Activated CD4-positive, alpha-beta T cell treated with anti-CD3 and anti-CD28 coated beads for 1 hour (primary cell): ENCODE results near the gene PALD1.
"Not testable (repeated sequence)": the region's sequence is repeated elsewhere in the genome, so short reads cannot be mapped to it uniquely, and the experiment has no call there.

Experiments
- DNase-seq: peaks from one replicate; pipeline ENCODE4 v3.0.0-alpha.2; 2020

PALD1 gene

GRCh38 chr10:70482982-70483760 is 4.6 kb downstream of the PALD1 start:
- no peak for DNase-seq

DNA sequence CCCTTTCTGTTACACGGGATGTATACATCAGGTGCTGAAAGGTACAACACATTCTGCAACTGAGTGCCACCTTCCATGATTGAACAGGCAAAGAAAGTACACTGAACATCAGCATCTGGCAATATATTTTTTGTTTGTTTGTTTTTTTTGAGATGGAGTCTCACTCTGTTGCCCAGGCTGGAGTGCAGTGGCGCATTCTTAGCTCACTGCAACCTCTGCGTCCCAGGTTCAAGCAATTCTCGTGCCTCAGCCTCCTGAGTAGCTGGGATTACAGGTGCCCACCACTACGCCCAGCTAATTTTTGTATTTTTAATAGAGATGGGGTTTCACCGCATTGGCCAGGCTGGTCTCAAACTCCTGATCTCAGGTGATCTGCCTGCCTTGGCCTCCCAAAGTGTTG is 5.3 kb downstream of the PALD1 start:
- DNase-seq = not testable (repeated sequence)

DNA sequence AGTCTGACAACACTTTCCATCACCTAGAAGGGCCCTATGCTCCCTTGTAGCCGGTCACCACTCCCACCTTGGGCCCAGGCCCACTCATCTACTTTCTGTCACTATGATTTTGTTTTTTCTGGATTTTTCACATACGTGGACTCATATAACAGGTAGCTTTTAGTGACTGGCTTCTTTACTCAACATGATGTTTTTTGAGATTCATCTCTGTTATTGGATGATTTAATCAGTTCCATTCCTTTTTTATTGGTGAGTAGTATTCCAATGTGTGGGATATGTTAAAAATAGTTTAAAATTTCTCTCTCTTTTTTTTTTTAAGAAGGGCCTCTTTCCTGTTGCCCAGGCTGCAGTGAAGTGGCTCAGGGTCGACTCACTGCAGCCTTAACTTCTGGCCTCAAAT is 9.3 kb downstream of the PALD1 start:
- no peak for DNase-seq

GRCh38 chr10:70490142-70490541 is 11.6 kb downstream of the PALD1 start:
- no peak for DNase-seq

DNA sequence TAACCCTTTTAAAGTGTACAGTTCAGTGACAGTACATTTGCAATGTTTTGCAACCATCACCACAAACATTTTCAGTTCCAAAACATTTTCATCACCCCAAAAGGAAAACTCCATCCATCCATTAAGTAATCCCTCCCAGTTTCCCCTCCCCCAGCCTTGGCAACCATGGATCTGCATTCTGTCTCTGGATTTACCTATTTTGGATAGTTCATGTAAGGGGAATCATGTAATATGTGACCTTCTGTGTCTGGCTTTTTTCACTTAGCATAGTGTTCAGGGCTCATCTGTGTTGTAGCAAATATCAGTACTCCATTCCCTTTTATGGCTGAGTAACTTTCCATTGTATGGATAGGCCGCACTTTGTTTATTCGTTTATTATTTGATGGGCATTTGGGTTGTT is 13.0 kb downstream of the PALD1 start:
- no peak for DNase-seq

DNA sequence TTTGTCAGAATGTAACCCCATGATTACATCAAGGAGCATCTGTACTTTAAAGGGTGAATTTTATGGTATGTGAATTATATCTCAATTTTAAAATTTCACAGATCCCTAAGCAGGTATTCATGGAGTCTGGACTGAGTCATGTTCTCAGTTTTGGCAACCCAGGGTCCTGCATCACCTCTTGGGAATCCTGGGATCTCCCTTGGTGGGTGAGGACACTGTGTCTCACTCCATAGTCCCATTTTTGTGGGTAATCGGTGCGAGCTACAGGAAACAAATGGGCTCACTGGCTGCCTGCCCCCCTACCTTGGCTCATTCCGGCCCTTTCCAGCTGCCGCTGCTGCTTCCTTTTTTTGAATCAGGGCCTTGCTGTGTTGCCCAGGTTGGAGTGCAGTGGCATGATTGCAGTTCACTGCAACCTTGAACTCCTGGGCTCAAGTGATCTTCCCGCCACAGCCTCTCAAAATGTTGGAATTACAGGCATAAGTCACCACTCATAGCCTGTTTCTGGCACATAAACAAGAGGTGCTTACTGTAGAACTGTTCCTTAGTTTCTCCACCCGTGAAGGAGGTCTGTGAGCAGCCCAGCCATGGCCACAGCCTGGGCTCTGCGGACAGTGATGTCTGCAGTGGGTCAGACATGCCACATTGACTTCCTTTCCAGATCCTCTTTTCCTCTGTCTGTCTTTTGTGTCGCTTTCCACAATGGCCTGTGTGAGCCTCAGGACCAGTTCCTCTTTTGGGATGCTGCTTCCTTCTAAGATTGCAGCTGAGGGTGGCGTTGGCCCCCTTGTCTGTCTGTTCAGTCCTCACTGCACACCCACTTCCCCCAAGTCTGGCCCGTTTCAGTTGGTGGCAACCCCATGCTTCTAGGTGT is 14.5 kb downstream of the PALD1 start:
- no peak for DNase-seq

- no peak for DNase-seq
These were observed 15.2 kb downstream of the PALD1 start for GRCh38 chr10:70493660-70494234.

DNA sequence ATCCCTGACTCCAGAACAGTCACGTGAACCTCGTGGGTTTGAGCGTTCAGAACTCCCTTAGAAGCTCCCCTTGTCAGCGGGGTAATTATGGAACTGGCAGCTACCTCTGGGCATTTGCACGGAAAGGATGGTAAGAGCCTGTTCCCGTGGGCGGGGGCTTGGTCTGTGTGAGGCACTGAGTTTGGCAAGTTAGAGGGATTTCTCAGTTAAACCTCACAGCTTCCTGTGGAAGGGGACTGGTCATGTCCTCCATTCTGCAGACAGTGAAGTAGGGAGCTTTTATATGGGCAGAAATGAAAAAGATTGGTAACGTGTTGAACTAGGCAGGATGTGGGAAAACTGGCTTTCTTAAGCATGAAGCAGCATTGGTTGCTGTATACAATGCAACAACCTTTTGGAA is 16.0 kb downstream of the PALD1 start:
- no peak for DNase-seq

DNA sequence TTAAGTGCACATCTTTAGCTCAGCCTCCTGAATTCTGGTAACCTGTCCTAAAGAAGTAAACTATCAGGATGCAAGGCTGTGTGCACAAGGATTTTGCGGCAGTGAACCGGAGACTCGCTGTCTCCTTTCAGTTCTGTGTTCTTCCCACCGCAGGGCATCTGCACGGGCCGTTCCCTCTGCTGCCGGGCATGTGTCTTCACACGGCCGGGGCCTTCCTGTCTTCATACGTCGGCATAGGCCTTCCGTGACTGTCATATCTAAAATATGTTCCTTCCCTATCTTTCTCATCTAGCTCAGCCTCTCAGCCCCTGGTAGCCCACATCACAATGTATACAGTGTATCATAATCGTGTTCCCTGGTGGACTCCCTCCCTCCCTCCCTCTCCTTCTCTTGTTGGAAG is 16.4 kb downstream of the PALD1 start:
- DNase-seq = no peak

DNA sequence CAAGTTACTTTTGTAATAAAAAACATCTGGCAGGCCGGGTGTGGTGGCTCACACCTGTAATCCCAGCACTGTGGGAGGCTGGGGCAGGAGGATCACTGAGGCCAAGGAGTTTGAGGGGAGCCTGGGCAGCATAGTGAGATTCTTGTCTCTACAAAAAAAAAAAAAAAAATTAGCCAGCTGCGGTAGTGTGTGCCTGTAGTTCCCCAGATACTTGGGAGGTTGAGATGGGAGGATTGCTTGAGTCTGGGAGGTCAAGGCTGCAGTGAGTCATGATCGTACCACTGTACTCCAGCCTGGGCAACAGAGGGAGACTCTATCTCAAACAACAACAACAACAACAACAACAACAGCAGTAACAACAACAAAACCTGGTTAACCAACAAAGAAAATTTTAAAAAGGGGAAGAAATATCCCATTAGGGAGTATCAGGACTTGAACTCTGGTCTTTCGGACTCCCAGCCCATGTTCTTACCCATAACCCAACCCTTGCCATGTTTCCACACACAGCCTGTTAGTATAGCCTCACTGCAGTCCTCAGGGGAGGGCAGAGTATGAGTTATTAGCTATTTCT is 17.2 kb downstream of the PALD1 start:
- DNase-seq = no peak

DNA sequence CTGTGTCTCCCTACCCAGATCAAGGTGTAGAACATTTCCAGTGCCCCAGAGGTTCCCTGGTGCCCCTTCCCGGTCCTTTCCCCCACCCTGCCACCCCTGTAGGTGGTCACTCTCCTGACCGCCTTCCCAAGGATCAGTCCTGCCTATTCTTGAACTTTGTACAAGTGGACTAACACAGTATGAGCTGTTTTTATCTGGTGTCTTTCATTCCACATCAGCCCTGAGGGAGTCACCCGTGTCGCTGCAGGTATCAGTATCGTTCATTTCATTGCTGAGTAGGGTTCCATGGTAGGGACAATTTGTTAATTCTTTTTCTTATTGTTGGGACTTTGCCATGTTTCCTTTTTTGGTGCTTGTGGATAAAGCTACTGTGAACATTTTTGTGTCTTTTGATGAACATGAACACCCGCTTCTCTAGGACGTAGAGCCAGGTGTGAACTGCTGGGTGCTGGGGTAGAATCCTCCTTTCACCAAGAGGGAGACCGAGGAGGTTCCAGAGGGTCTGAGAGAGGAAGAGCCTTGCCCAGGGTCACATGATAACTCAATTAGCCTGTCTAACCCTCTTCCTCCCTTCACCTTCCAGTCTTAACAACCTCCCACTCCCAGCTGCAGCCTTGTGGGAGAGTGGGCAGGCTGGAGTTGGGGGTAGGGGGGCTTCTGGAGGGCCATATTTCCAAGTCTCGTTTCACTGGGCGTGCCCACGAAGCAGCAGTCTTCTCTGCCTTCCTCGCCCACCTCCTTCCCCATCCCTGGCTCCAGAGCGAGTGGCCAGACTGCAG is 18.0 kb downstream of the PALD1 start:
- DNase-seq = no peak

DNA sequence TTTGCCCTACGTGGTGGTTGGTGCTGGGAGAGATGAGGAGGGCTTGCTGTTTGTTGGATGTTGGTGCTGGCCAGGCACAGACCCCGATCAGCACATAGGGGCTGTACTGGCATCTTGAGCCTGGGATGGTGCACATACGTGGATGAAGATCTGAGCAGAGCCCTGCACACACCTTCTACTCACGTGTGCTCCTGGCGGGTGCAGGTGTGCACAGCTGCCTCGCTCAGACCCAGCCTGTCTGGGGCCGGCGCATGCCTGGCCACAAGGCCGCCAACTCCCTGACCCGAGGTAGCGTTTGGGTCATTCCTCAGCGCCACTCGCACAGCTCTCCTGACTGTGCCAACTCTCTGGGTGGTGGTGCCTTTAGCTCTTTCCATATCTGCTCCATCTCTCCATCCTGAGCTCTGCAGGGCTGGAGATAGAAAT is 18.6 kb downstream of the PALD1 start:
- DNase-seq = no peak

DNA sequence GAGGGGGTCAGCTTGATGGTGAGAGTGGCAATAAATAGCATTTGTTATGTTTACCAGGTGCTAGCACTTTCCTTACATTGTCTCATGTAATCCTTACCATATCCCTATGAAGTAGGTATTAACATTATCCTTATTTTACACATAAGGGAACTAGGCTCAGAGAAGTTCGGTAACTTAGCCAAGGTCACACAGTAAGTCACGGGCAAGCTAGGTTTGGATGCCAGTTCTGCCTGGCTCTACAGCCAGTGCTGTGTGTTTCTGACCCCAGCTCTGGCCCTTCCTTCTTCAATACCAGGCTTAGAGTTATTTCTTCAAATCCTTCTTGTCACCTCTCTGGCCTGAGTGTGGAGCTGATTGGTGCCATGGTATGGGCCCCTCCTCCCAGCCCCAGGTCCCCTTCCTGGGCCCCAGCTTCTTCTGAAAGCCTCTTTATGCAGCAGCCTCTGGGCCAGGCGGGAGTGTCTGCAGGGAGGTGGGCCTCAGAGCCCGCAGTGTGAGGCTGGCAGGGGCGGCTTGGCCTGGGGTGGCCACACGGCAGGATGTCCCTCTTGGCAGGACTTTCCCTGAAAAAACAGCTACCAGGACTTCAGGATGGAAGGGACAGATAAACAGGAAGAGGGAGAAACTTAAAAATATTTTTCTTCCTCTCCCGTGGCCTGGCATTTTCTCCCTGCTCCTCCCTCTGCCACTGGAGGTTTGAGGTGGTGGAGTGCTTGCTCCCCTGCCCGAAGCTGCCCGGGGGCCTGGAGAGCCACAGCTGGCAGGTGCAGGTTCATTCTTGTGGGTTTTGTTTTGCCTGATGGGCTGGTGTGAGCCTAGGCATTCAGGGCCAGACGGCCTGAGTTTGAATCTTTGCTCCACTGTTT is 20.6 kb downstream of the PALD1 start:
- no peak for DNase-seq

DNA sequence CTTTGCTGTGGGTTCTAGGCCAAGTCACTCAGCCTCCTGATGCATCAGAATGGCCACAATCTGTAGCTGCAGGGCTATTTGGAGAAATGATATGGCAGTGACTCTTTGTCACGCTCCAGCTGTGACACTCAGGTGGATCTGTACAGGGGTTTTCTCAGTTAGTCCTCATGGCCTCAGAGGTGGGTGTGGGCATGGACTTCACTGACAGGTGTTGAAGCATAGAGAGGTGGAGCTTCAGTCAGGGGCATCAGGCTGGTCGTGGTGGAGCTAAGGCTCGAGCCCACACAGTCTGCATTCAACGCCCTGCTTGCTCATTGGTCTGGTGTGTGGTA is 21.2 kb downstream of the PALD1 start:
- no peak for DNase-seq

DNA sequence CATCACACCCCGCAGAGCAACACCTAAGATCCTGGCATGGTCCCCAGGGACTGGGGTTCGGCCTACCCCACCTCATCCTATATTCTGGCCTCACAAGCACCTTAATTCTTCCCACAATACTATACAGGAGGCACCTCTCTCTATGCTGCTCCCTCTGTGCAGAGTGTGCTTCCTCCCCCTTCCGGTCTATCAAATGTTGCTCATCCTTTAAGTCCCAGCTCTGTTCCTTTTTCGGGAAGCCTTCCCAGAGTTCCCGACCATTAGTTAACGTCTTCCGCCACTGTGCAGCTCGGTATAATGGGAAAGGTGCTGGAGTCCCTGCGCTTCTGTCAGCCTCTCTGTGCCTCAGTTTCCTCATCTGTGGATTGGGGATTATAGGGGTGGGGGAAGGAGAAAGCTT is 21.8 kb downstream of the PALD1 start:
- no peak for DNase-seq

- DNase-seq = no peak
These were observed 22.3 kb downstream of the PALD1 start for GRCh38 chr10:70500812-70501301.

DNA sequence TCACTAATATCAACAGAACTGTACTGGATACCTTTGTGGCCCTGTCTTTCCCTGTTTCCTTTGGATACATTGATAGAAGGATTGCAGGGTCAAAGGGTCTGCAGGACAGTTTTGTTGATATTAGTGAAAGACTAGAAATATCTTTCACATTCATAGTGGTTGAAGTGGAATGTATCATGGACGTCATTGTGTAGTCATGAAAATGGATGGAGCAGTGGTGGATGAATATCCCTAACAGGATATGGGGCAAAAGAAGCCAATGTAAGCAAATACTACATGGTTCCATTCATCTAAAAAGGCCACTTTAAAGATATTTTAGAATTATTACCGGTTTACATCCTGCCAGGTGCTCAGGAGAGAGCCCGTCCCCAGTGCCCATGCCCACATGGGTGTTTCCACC is 23.8 kb downstream of the PALD1 start:
- DNase-seq = no peak

DNA sequence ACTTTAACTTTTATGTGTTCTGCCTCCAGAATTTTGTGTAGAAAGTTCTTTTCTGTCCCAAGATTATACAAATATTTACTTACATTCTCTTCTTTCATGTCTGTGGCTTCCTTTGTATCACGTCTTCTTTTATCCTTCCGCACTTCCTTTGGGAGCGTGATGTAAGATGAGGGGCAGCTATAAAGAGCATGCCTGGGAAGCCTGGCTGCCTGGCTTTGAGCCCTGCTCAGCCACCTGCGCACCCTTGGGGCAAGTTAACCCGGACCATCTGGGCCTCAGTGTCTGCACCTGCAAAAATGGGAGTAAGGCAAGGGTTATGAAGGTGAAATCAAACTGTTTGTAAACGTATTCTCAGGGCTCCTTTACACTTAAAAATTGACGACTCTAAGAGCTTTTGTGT is 25.2 kb downstream of the PALD1 start:
- DNase-seq = no peak

- DNase-seq = no peak
These were observed 26.2 kb downstream of the PALD1 start for GRCh38 chr10:70504521-70505358.

DNA sequence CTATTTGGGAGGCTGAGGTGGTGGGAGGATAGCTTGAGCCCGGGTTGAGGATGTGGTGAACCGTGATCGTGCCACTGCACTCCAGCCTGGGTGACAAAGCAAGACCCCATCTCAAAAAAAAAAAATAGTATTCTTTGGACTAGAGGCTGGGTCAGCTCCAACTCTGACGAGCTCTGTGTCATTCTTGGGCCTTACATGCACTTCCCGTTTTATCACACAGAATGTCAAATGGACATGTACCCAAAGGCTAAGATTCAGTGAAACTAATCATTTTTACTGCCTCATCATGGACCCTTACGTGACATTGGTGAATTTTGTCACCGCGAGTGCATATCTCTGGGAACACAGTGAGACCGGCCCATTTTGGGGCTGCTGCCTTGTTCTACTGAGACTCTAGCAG is 27.3 kb downstream of the PALD1 start:
- no peak for DNase-seq

- no peak for DNase-seq
These were observed 29.4 kb downstream of the PALD1 start for GRCh38 chr10:70507966-70508365.
